Brain pericyte (primary cell): ENCODE data around the gene SIGMAR1.

Experiments
- DNase-seq: peaks from one replicate; pipeline ENCODE4 v3.0.0-alpha.2; 2012; ENCODE audit warnings: low read depth, low spot score

The SIGMAR1 gene

DNA sequence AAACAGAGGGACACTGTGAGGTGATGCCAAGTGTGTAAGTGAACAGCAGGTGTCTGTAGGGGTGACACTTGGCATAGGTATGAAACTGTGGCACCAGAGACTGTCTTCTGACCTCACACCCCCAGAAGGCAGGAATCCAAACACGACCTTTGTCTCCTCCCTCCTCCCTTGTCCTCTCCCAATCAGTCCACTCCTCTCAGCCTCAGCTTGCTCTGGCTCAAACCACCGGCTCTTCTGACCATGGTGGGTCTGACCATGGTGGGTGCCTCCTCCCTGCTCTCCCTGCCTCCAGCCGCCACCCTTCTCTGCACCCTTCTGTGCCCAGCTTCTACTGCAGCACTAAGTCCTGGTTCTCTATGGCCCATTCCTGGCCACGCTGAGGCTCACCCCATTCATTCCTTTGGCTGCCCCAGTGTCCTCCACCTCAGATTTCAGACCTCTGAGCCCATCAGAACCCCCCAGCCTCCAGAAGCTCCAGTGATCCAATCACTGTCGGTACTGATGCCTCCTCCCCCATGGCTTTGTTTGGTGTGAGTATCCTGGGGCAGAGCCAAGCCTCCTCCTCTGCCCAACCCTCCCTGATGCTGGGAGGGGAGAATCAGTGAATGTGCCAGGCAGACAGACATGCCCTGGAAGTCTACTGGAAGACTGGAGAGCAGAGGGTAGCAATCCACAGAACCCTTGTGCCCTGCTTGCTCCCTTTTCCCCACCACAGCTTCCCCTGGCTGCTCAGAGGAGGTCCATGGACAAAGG lies 7.0 kb downstream of the SIGMAR1 start:
- DNase-seq, result no peak

DNA sequence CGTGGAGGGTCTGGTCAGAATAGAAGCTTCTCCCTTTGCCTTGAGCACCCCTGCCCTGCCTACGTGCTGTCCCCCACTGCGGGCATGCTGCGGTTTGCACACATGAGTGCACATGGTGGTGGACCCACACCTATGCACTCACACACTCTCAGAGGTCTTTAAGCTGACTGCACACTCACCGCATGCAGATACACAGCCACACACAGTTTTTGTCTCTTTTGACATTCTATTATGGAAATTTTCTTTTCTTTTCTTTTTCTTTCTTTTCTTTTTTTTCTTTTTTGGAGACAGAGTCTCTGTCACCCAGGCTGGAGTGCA lies 8.1 kb downstream of the SIGMAR1 start:
- no peak for DNase-seq

- DNase-seq, result no peak
Measured at GRCh38 chr9:34628656-34629490, 8.7 kb downstream of the SIGMAR1 start, which contains the start of gene ARID3C. Gene ARID3C (minus strand): TSS chr9:34629066. CDS start chr9:34628014, 1,052 bp downstream.

DNA sequence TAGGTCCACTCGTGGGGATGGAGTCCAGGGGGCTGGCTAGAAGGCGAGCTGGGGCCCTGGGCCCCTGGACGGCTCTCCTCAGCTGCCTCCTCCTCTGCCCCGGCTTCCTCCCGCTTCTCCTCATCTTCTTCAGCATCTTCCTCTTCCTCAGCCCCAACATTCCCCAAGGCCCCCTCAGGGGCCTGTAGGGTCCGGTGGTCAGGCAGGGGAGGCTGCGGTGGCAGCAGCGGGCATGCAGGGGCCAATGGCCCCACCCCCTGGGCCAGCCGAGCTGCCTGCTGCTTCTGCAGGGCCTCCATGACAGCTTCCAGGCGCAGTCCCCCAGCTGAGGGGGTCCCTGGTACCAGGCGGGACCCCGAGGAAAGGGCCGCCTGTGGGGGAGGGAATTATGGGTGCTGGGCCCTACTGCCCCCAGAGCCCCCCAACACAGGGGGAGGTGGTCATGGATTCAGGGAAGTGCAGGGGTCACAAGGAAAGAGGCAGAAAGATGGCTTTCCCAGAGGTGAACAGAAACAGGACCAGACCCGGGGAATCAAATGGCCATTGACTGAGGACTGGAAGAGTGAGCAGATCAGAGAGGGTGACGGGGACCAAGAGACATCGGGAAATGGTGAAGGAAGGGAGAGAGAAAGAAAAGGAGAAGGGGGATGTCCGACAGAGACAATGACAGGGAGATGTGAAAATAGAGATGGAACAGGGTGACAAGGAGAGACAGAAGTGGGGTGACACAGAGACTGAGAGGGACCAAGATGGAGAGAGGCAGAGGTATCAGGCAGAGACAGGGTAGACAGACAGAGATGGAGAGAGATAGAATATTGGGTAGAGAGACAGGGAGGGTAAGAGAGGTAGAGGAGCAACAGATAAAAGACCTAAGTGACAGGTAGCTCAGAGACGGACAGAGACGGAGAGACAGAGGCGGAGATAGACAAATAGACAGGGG lies 9.6 kb downstream of the SIGMAR1 start:
- DNase-seq, result no peak

GRCh38 chr9:34625186-34625486 lies 12.5 kb downstream of the SIGMAR1 start:
- no peak for DNase-seq

DNA sequence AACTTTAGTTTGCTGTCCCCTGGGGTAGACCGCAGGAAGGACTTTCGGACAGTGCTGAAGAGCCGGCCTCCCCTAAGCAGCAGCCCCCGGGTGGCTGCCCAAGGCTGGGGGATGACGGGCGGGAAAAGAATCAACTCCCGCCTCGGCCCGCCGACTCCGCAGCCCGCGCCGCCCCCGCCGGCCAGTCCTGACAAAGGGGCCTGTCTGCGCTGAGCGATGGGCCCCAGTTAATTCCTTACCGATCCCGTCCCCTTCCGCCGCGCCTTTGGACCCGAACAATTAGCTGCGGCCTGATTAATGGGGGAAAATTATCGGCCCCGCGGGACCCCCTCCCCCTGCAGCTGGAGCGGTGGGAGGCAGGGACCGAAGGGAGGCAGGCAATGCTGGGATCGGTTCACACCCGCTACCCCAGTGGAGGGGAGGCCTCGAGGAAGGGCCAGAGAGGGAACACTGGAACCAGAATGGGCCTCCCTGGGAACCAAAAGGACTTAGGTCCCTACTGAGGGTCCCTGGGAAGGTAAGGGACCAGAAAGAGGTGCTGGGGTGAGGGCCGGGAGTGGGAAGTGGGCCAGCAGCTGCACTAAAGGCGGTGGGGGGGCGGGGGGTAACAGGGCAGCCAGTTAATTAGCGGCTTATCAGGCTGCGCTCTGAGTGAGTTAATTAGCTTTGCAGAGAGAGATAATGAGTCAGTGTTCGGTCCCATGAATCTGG lies 13.0 kb downstream of the SIGMAR1 start:
- no peak for DNase-seq

DNA sequence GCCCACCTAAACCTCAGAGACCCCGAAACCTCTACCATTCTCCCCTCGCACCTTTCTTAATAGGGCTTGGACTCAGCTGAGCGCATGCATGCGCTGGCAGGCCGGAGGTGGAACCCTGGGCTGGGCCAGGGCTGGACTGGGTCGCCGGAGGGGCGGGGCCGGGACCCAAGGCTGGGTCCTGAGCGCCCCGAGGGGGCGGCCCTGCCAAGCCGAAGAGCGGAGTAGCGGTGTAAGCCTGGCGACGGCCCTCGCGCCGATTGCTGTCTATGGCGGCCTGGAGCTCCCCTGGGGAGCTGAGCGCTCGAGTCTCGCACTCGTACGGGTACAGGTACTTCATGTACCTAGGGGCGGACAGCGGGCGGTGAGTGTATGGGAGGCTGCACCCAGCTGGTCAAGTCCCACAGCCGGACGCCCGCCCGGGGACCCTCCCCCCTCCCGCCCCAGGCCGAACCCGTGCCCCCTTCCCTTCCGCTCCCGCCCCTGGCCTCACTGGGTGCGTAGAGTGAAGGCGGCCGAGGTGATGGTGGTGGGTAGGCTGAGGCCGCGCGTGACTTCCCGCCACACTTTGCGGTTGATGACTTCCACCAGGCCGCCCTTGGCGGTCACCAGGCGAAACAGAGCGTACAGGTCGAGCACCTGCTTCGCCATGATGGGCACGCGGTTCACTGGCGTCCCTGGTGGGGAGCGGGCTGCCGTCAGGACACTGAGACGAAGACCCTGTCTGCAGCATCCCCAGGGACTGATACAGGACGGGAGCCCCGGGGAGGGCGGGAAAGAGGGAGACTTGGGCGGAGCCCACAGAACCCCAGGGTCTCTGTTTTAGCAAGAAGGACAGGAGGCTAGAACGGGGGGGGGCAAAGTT lies 14.0 kb downstream of the SIGMAR1 start:
- no peak for DNase-seq

- DNase-seq, result peak; percentile 73
Measured at GRCh38 chr9:34620061-34620994, 17.3 kb downstream of the SIGMAR1 start, which contains the start of gene DCTN3. Gene DCTN3 (minus strand): TSS chr9:34620495. CDS start chr9:34620464, 31 bp downstream.

DNA sequence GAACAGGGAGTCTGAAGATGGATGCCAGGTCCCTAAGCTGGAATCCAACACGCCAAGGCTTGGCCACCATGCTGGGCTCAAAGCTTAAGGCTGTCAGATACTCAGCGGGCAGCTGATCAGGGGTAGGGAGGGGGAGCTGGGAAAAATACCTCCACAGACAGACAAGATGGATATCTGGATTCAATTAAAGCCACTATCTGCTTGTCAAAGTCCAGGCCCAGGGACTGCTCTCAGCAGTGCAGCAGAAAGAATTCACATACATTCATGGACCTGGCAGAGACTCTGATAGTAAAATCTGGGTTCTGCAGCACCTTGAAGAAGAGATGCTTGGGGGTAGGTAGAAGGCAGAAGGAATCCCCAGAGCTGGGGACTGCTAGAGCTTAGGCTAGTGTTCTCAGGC lies 22.5 kb downstream of the SIGMAR1 start:
- DNase-seq, result no peak

DNA sequence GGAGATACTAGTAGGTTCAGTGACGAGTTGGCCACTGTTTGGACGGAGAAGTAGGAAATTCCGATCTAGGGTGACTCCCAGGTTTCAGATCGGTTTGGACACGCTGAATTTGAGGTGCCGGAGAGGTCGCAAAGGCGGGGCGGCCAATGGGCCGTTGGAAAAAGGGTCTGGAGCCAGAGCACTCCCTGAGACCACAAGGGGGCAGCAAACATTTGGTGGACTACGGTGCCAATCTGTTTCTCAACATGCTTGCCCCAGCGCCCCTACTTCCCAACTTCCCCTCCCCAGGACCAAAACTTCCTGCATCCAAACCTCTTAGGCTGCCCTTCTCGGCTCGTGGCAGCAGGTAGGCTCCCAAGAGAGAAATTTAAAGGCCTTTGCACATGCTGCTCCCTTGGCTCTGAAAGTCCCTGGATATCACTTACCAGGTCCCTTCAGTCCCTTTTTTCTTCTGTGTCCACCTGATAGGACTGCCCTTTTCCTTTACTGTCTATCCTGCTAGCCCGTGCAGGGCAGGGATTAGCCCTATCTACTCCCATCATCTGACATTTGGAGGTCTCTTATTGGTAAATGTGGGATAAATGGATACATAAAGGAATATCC lies 24.7 kb downstream of the SIGMAR1 start:
- no peak for DNase-seq

- DNase-seq, result peak; percentile 26
Measured at GRCh38 chr9:34611811-34612787, 25.5 kb downstream of the SIGMAR1 start, which contains the start of gene RPP25L. Gene RPP25L (minus strand): TSS chr9:34612097. CDS start chr9:34611296, 801 bp downstream.

GRCh38 chr9:34611251-34611810 lies 26.3 kb downstream of the SIGMAR1 start:
- no peak for DNase-seq

GRCh38 chr9:34610434-34611206 lies 27.0 kb downstream of the SIGMAR1 start:
- no peak for DNase-seq

GRCh38 chr9:34607331-34607730 lies 30.3 kb downstream of the SIGMAR1 start:
- DNase-seq, result no peak

DNA sequence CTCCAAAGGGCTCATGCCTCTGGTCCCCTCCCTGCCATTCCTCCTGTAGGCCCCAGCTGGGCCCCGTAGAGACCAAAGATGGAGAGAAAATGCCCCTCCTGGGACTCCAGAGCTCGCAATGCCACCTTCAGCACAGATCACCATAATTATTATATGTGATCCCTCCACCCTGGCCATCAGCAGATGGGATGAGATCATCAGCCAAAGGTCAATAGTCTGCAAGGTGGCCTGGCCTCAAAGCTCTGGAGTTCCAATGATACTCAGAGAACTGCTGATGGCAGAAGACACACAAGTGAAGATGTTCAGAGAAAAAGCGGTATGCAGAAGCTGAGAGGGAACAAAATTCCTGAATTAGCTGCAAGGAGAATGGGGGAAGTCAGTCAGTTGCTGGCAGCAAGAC lies 30.7 kb downstream of the SIGMAR1 start:
- no peak for DNase-seq

- DNase-seq, result no peak
Measured at GRCh38 chr9:34606190-34606589, 31.4 kb downstream of the SIGMAR1 start.
